HG03025 (cell line): ENCODE data around the gene ST3GAL4.
A peak's percentile ranks its signal among the peaks of the same experiment; 100 is the strongest.
"Not testable (repeated sequence)": the region's sequence is repeated elsewhere in the genome, so short reads cannot be mapped to it uniquely, and the experiment has no call there.

Experiments used
- ATAC-seq: cut with Tn5 transposase; IDR thresholded peaks from one replicate; pipeline ENCODE4 v1.9.1; 2021; ENCODE audit warnings: mild to moderate bottlenecking, moderate library complexity; ENCODE audit not compliant: unreplicated experiment, low FRiP score

The ST3GAL4 gene

DNA sequence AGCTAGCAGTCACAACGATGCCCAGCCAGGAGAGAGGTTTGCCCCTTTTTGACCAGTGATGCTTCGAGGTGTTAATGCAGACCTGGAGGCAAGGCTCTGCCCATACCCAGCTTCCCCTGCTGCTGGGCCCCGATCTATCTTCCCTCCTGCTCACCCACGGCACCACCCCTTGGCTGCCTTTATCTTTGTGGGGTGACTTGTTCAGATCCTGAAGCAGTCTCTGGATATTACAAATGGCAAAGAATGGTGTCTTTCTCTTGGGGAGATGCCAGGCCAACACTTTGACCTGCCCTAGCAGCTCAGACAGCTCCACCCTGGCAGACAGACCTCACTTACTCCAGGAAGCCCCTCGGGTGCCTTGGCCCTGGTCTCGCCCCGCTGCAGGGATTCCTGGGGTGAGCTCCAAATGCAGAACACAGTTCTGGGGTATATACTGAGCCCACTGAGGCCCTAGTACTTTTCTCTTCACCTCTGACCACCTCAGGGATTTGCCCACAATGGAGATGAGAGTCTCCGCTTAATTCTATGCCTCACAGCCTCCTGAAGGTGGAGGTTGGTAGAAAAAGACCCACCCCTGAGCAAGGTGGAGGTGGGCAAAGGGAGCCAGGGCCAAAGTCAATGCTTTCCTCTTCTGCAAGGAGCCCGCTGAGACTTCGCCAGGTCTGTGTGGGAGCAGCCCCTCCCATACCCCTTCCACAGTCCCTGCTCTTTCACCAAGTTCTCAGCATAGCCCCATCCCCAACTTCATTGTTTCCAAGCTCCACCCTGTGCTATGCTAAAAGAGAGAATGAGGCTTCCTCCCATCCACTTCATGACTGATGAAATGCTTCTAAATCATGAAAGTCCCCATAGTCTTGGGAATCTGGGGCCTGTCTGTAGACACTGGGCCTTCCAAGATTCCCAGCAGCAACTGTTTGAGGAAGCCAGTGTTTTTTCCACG is 11.1 kb upstream of the ST3GAL4 start:
- ATAC-seq: no peak

DNA sequence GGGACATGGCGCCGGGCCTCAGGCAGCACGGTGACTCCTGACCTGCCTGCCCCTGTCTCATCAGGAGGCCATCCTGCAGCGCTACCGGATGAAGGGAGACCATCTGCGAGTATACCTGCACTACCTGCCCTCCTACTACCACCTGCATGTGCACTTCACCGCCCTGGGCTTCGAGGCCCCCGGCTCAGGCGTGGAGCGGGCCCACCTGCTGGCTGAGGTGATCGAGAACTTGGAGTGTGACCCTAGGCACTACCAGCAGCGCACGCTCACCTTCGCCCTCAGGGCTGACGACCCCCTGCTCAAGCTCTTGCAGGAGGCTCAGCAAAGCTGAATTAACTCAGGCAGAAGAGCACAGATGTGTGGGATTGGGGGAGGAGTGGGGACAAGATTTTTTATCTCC is 10.2 kb upstream of the ST3GAL4 start:
- no peak for ATAC-seq

DNA sequence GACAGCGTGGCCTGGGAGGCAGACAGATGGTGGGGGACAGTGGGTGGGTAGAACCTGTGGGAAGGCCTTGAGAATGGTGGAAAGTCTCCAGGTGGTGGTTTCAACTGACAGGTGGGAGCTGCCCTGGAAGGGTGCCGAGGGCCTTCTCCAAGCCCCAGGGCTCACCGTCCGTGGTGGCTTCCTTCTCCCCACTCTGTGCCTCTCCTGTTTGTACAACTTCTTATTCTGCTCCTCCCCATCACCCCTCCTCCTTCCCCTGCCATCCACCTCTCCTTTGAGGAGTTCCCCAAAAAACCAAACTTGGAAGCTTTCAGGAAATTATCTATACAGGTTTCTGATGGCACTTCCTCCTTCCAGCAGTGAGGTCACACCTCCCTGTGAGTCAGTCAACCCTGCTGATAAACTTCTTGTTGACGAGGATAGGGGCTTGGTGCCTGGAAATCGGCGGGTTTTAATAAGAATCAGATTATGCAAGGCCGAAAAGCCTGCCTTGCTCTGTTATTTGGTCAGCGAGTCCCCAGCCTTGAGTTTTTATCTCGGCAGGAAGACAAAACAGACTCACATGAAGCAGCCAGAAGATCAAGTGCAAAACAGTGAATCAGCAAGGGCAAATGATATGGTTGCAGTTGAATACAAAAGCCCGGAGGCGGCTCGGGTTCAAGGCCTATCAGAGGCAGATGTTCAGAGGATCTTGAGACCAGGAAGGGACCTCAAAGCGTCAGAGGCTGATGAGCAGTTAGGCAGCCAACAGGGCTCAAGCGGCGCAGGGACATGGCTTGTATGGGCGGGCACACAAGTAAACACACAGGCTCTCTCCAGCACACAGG is 9.5 kb upstream of the ST3GAL4 start:
- ATAC-seq: no peak

DNA sequence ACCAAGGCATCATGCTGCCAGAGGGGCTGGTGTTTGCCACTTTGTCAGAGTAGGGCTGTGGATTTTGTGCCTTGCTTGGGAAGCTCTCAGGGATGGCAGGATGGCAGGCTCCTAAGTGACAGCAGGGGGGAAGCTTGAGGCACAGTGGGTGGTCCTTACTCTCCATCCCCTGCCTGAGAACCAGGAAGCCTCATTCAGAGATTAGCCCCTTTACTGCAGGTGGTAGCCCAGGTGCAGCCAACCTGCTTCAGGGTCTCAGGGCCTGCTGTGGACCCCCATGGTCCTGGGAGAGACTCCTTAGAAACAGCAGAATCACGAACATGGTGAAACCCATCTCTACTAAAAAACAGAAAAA is 8.9 kb upstream of the ST3GAL4 start:
- no peak for ATAC-seq

DNA sequence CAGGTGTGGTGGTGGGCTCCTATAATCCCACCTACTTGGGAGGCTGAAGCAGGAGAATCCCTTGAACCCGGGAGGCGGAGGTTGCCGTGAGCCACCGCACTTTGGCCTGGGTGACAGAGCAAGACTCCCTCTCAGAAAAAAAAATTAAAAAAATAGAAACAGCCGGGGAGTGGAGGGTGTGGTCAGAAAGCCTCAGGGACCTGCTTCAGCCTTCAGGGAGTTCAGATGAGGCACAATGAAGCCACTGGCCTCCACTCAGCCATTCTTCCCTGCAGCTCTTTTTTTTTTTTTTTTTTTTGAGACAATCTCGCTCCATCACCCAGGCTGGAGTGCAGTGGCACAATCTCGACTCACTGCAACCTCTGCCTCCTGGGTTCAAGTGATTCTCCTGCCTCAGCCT is 8.5 kb upstream of the ST3GAL4 start:
- ATAC-seq: not testable (repeated sequence)

DNA sequence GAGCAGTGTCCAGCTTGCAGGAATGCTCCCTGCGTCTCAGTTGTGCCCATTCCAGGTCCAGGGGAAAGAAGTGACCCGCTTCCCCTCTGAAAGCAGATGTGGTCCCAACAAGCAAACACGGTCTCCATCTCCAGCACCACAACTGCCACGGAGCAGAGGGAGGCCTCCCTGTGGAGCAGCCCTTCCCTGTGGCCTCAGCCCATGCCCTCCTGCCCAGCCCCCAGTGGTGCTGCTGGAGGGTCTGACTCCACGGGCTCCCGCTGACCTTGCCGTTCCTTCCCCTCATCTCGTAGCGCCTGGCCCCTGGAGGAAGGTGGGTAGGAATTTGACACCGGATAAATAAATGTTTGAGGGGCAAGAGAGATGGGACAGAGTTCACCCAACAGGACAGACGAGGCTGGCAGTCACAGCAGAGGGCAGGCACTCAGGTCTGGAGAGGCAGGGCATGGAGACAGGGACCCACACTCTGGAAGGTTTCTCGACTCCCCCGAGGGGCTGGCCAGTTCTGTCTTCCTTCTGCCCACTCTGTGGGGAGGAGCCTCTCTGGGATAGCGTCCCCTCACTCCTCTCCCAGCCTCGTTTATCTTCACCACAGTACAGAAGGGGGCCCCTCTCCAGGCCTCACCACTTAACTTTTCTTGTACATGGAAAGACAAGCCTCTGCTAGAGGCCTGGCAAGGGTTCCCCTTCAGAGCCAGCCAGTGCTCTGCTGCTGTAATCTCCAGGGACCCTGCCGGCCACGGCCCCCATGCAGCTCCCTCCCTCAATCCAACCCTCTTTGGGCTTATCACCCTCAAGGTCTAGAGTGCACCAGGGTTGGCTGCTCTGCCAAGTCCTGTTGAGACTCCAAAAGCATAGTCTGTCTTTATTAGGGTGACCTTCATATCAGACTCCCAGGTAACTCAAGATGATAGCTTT is 7.5 kb upstream of the ST3GAL4 start:
- no peak for ATAC-seq

DNA sequence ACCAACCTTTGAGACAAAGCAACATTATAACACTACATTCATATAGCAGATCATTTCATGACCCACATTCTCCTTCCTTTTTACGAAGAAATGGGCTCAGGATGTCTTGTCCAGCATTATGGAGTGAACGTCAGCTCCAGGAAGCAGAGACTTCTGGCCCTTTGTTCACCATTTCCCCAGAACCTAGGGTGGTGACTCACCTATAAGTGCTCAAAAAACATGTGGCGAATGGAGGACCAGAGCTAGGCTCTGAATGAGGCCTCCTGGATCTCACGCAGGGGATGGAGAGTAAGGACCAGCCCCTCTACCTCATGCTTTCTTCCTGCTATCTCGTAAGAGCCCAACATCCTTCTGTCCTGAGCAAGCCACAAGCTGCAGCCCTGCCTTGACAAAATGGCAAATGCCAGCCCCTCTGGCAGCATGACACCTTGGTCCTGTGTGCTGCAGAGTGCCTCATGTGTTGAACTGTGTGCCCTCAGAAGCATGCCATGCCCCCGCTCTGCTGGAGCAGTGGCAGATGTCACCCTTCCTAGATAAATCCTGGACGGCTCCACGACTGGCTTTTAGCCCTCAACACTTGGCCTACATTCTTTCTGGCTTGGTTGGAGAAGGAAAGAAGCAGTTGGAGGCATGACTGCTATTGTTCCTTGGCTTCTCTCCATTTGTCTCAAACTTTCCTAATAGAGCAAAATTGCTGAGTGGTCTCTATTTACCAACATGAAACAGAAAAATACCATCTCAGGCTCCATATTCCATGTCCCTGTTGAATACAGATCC is 6.5 kb upstream of the ST3GAL4 start:
- ATAC-seq: no peak

DNA sequence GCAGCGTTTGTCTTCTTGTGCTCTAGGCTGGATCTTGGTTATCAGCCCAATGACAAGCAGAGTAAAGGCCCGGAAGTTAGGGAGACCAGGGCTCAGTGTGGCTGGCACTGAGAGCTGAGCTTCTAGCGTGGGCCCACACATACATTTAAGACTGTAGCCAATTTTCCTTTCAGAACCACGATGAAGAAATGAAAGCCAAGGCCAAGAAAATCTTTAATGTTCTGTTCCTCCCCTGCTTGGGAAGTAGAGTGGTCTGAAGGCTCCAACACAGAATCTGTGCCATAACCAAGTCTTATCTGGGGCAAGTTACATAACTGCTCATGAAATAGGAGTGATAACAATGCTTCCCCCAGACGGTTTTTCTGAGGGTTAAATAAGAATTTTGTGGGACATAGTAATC is 4.7 kb upstream of the ST3GAL4 start:
- no peak for ATAC-seq

DNA sequence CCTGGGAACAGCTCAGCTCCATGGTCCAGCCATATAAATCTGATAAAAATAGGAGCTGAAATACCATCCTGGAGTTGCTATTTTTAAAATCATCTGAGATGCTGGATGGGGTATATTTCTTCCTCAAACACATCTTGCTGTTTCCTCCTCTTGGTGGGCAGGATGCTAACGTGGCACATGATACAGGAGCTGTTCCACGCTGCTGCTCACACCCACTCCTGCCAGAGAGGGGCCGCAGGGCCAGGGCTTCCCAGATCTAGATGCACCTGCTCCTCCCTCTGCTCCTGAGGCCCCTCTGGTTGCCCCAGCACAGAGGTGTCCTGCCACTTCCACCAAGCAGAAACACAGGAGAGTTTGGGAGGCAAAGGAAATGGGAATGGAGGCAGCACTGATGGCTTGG is 3.3 kb upstream of the ST3GAL4 start:
- no peak for ATAC-seq

DNA sequence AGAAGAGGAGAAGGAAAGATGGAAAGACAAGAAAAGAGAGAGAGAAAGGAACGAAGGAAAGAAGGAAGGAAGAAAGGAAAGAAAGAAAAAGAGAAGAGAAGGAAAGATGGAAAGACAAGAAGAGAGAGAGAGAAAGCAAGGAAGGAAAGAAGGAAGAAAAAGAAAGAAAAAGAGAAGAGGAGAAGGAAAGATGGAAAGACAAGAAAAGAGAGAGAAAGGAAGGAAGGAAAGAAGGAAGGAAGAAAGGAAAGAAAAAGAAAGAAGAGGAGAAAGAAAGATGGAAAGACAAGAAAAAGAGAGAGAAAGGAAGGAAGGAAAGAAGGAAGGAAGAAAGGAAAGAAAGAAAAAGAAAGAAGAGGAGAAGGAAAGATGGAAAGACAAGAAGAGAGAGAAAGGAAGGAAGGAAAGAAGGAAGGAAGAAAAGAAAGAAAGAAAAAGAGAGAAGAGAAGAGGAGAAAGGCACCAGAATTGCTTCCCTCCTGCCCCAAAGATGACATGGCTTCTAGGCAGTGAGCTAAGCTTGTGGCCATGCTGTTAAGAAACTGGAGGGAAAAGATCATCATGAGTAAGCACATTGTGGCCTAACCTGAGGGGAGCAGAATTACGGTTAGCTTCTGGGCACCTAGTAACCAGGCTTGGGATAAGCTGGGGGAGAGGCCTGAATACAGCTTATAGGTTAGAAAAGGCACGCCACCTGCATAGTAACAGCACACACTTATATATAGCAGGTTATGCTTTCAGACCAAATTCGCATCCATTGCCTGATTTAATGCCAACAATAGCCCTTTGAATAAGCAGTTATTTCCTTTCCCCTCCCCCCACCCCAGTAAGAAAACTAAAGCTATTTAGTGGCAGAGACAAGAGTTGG is 2.3 kb upstream of the ST3GAL4 start:
- no peak for ATAC-seq

DNA sequence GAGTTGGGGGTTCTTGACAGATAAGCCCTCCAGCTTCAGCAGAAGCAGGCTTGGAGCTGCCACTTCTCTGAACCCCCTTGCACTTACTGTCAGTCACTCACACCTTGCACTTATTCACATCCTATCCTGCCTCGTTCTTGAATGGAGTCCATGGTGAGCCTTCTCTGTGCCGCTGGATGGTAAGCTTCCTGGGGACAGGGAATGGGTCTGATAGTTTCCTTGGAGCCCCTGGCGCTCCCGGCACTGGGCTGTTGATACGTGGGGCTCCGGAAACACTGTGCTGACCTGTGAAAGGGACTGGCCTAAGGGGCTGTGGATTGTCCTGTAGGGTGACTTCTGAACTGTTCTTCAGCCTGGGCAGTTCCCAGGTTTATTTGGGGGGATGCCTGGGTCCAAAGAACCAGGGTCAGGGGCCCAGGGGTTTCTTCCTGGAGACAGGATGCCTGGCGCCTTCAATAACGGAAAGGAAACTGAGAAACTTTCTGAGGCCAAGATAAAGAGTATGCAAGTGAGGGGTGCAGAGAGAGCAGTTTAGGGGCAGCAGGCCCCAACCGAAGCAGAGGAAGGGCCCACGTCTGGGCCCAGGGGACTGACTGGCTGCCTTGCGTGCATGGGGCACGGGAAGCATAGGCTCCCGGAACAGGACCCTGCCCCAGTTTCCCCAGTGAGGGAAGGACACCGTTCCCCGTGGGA is 709 bp upstream of the ST3GAL4 start:
- ATAC-seq: peak; percentile 30

DNA sequence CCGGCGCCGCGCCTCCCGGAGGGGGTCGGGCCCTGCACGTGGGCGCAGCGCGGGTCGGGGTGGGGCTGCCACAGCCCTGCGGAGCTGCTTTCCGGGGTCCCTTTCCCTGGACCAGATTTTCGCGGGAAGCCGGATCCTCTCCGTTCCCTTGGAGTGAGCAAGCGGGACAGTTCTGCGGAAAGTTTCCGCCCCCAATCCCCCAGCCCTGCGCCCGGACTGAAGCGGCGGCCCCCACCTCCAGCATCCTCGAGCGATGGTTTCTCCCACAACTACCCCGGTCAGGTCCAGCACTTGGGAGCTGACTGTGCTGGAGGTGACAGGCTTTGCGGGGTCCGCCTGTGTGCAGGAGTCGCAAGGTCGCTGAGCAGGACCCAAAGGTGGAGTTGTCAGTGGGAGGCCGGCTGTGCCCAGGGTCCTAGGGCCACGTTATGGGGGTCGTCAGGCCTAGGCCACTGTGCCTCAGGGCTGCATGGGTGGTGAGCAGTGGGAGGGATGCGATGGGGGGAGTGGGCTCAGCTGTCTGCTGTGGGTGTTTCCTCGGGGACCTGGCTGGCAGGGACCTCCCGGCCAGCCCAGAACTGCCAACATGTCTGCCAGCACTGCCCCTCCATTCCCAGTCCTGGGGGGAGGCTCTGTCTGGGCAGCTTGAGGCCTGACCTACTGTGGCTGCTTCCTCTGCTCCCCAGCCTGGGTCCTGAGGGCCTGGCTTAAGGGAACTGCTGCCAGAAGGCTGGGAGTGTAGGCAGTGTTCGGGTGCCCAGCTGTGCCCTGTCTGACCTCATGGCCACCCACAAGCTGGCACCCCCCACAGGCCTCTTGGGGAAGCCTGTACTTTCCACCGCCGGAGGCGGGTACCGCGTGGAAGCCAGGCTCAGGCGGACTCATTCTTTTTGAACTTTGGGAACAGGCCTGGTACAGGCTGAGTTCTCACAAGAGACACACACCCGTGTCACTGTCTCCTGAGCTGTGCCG is 726 bp downstream of the ST3GAL4 start:
- no peak for ATAC-seq

DNA sequence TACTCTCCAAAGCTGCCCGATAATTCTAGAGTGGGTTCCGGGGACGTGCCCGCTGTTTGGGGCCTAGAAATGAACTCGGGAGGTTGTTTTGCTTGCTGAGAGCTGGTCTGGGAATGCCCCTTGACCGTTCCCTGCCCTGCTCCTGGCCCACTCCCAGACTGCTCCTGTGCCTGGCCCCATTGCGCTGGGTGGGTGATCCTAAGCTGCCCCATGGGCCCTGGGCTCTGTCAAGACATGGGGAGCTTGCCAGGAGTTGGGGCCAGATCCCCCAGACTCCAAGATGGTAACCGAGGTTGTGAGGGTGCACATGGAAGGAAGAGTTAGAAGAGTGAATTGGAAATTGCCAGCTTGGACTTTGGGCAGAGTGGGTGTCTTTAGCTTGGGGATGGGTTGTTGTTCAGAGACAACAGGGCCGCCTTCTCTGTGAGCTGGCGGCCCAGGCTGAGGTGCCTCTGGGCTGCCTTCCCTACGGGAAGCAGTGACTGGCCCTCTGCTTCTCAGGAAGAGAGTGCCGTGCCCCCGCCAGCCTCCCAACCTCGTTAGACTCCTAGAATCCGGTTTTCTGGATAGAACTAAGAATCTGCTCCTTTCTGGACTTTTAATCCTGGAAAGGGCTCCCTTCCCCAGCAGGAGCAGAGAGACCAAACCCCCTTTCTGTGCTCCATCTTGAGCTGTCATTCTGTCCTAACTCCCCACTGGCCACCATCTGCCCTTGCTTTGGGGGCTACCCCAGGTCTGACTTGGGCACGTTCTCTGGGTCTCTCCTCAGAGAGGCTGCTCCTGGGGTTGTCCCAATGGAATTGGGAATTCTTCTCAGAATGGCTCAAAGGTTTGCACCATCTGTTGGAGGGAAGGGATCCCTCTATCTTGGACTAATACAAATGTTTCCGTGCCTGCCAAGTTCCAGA is 1.8 kb downstream of the ST3GAL4 start:
- no peak for ATAC-seq

DNA sequence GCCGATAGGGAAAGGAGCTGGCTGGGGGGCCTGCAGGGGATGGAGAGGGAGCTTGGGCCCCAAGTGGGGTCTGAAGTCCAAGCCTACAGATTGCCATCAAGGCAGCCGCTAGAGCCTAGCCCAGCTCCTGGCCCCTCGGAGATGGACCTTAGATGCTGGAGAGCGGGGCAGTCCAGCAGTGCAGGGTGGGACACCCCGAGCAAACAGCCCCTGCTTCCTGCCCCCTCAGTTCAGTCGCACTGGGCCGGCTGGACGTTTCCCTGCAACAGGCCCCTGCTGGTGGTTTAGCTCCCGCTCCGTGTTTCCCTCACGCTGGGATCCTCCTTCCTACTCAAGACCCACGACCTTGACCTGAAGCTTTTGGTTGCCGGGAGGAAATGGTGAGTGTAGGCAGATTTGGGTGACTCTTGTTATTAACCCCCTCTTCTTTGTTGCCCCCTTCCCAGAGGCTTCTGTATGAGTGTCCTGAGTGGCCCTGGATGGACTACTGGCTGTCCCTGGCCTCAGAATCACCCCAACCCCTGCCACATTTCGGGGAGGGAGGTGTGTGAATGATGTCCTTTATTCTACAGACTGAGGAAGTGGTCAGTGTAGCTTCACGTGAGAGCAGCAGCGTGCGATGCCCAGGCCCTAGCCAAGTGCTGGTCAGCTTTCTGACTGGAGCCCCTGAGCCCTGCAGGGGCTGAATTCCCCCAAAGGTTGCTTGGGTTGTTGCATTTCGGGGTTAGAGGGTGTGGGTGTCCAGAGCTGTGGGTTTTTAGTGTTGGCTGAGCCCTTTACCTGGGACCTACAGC is 2.7 kb downstream of the ST3GAL4 start:
- no peak for ATAC-seq

DNA sequence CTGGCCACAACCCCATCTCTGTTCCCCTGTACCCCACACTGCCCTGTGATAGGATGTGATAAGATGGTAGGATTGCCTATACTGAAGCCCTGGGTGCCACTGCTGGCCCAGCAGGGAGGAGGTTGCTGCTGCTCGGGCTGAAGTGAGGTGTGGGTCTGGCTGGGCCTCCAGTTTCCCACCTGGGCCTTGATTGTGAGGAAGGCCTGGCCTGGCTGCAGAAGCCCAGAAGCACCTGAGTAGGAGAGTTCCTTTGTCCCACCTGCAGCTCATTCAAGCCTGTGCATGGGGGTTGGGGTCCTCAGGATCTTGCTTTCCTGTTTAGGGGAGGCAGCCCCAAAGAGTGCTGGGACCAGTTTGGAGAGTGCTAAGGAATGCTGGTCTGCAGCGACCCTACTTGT is 3.3 kb downstream of the ST3GAL4 start:
- no peak for ATAC-seq
